Activated CD4-positive, alpha-beta T cell treated with anti-CD3 and anti-CD28 coated beads for 36 hours (primary cell): Measurements from ENCODE around the gene C6orf58. TPM values are rescaled to one million over a fixed set of nuclear protein-coding genes. Genes with fewer than 3 reads are reported as not detected.
"Not testable (repeated sequence)": the region's sequence is repeated elsewhere in the genome, so short reads cannot be mapped to it uniquely, and the experiment has no call there.

Source experiments
- ATAC-seq: fragments of 200-7000 bp; cut with Tn5 transposase; one replicate; pipeline ENCODE4 v1.10.0; 2021; ENCODE audit warnings: mild to moderate bottlenecking, moderate library complexity
- CTCF ChIA-PET: fragments of 350-600 bp; sonication (Branson Sonifier 250); formaldehyde crosslinking; loops from one replicate; lab custom pipeline; 2021; ENCODE audit warnings: antibody characterized with exemption; lab: Charles Lee
- POLR2A ChIA-PET: fragments of 350-600 bp; sonication (Branson Sonifier 250); formaldehyde crosslinking; loops from one replicate; lab custom pipeline; 2021; ENCODE audit warnings: antibody characterized with exemption, inconsistent platforms; lab: Charles Lee
- DNase-seq: peaks from one replicate; pipeline ENCODE4 v3.0.0-alpha.2; 2020
- H3K27ac Mint-ChIP-seq: one replicate; pipeline ENCODE4 v1.8.0; 2021; ENCODE audit warnings: mixed read lengths
- H3K27me3 Mint-ChIP-seq: one replicate; pipeline ENCODE4 v1.8.0; 2021; ENCODE audit warnings: mixed read lengths
- H3K36me3 Mint-ChIP-seq: one replicate; pipeline ENCODE4 v1.8.0; 2021; ENCODE audit warnings: low read depth, mixed read lengths
- H3K4me1 Mint-ChIP-seq: one replicate; pipeline ENCODE4 v1.8.0; 2021; ENCODE audit warnings: mixed read lengths
- H3K4me3 Mint-ChIP-seq: one replicate; pipeline ENCODE4 v1.8.0; 2021; ENCODE audit warnings: mild to moderate bottlenecking, moderate library complexity, mixed read lengths
- H3K9me3 Mint-ChIP-seq: one replicate; pipeline ENCODE4 v1.8.0; 2021; ENCODE audit warnings: low read depth, mixed read lengths
- intact Hi-C, 2 experiments: fragments of 100-400 bp; cut with DNase I in 1 of 2; cut with micrococcal nuclease in 1 of 2; formaldehyde crosslinking; loops; one replicate each; pipeline versions ENCODE4 v1.14.2 to v1.15.1; 2022 to 2024; cut with DNase I, micrococcal nuclease
- total RNA-seq, 2 experiments: library from RNA; stranded (reverse); gene quantifications; one replicate each; pipeline ENCODE4 v1.2.3, GENCODE V29; 2021

C6orf58 gene
- total RNA-seq, 2 experiments from 2014 or later = not detected

DNA sequence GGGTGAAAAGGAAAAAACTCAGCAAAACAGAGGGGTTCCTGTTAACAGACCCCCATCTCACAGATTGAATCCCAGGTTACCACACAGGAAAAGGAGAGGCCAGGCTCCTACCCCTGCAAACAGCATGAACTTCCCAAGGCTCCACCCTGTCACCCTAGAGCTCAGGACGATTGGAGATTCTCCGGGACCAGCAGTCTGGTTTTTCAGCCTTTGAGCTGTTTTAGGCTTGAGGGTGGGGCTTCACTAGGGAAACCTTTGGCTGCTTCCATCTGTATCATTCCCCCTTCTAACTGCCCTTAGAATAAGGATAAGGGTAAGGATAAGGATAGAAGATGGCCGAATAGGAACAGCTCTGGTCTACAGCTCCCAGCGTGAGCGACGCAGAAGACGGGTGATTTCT lies 16.0 kb downstream of the C6orf58 start:
- Mint-ChIP-seq H3K4me3 (no peak overlapping the region), H3K27ac (no peak overlapping the region), H3K36me3 (no peaks in the 10 kb centered on the region), H3K9me3 (no peaks in the 10 kb centered on the region), H3K4me1 (no peaks in the 10 kb centered on the region), H3K27me3 (no peaks in the 10 kb centered on the region)
- POLR2A ChIA-PET = no interaction called here
- no peak for ATAC-seq
- intact Hi-C loops = no loop called here
- no peak for DNase-seq
- CTCF ChIA-PET = interaction anchor here (0.5 kb wide), 1 partner anchor 1681 kb away, joined by 3 read pairs; no protein-coding TSS in a partner anchor

DNA sequence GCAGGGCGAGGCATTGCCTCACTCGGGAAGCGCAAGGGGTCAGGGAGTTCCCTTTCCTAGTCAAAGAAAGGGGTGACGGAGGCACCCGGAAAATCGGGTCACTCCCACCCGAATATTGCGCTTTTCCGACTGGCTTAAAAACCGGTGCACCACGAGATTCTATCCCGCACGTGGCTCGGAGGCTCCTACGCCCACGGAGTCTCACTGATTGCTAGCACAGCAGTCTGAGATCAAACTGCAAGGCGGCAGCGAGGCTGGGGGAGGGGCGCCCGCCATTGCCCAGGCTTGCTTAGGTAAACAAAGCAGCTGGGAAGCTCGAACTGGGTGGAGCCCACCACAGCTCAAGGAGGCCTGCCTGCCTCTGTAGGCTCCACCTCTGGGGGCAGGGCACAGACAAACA lies 16.5 kb downstream of the C6orf58 start:
- H3K27me3 Mint-ChIP-seq, POLR2A ChIA-PET, ATAC-seq, DNase-seq, intact Hi-C loops, H3K36me3 Mint-ChIP-seq, H3K27ac Mint-ChIP-seq, H3K9me3 Mint-ChIP-seq, H3K4me1 Mint-ChIP-seq, H3K4me3 Mint-ChIP-seq: not testable (repeated sequence)
- CTCF ChIA-PET = interaction anchor here (0.5 kb wide), 1 partner anchor 1681 kb away, joined by 3 read pairs; no protein-coding TSS in a partner anchor

DNA sequence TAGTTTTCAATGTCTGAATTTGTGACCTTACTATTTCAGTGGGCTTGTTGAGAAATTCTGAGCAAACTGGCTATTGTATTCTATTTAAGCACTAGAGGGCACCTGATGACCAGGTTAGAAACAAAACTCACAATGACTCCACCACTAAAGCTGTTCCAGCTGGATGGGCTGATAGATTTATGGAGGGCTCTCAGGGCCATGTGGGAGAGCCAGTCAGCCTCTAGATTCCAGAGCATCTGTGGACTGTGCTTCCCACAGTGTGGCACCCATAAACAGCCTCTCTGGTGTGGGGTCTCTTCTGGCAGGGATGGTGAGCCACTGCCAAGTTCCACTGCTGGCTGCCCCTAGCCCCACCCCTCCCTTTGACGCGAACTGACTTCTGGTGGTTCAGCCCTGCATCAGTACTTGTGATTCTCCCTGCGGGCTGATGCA lies 29.2 kb downstream of the C6orf58 start:
- intact Hi-C loops = loop anchor here in 1 of 2 experiments (1.0 to 5.0 kb wide), 2 partner anchors 722 to 1766 kb away; no protein-coding TSS in a partner anchor
- Mint-ChIP-seq H3K4me3 (no peak overlapping the region), H3K4me1 (no peaks in the 10 kb centered on the region), H3K27me3 (no peaks in the 10 kb centered on the region), H3K36me3 (no peaks in the 10 kb centered on the region), H3K9me3 (peaks cover 8% of the 10 kb centered on the region), H3K27ac (no peak overlapping the region)
- CTCF ChIA-PET = interaction anchor here (1.4 kb wide), 1 partner anchor 249 kb away, joined by 5 read pairs; no protein-coding TSS in a partner anchor
- DNase-seq (no peak), ATAC-seq (peak; percentile 44)
- POLR2A ChIA-PET = no interaction called here

- H3K27me3 Mint-ChIP-seq = no peaks in the 10 kb centered on the region
- H3K4me3 Mint-ChIP-seq = no peak overlapping the region
- intact Hi-C loops = loop anchor here in 1 of 2 experiments (5.0 kb wide), 1 partner anchor 1764 kb away; no protein-coding TSS in a partner anchor
- ATAC-seq (no peak), DNase-seq (no peak)
- H3K36me3 Mint-ChIP-seq = no peaks in the 10 kb centered on the region
- no peaks in the 10 kb centered on the region for H3K4me1 Mint-ChIP-seq
- POLR2A ChIA-PET = interaction anchor here (0.6 kb wide), 1 partner anchor 159 kb away, joined by 3 read pairs; no protein-coding TSS in a partner anchor
- H3K27ac Mint-ChIP-seq = no peak overlapping the region
- CTCF ChIA-PET = no interaction called here
- no peaks in the 10 kb centered on the region for H3K9me3 Mint-ChIP-seq
Observed at GRCh38 chr6:127608554-127609270, 31.7 kb downstream of the C6orf58 start.

DNA sequence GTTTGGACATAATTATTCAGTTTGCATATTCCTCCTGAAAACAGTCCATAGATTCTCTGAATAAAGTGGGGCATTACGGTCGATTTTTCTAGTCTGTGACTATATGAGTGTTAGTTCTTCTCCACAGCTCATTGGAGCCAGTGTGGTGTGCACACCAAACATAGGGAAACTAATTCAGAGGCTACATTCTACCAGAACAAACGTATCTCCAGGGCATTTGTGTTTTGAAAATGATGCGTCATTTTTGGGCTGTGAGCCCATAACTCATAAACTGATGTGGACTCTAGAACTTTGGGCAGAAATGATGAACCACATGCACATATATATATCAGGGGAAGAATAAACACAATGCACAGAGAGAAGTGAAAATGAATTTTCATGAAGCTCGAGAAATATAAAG lies 41.8 kb downstream of the C6orf58 start:
- no peak overlapping the region for H3K27ac Mint-ChIP-seq
- intact Hi-C loops = no loop called here
- H3K36me3 Mint-ChIP-seq = no peaks in the 10 kb centered on the region
- H3K4me3 Mint-ChIP-seq = no peak overlapping the region
- H3K27me3 Mint-ChIP-seq = no peaks in the 10 kb centered on the region
- ChIA-PET CTCF (no interaction called here), POLR2A (no interaction called here)
- ATAC-seq = no peak
- no peaks in the 10 kb centered on the region for H3K4me1 Mint-ChIP-seq
- H3K9me3 Mint-ChIP-seq = no peaks in the 10 kb centered on the region
- no peak for DNase-seq

- DNase-seq (no peak), ATAC-seq (no peak)
- CTCF ChIA-PET = interaction anchor here (0.6 kb wide), 2 partner anchors 52 to 479 kb away, joined by 3 read pairs; no protein-coding TSS in a partner anchor
- POLR2A ChIA-PET = no interaction called here
- intact Hi-C loops = no loop called here
- Mint-ChIP-seq H3K36me3 (no peaks in the 10 kb centered on the region), H3K27me3 (no peaks in the 10 kb centered on the region), H3K4me3 (no peak overlapping the region), H3K9me3 (no peaks in the 10 kb centered on the region), H3K4me1 (no peaks in the 10 kb centered on the region), H3K27ac (no peak overlapping the region)
Observed at GRCh38 chr6:127630800-127631199, 53.8 kb downstream of the C6orf58 start.

GRCh38 chr6:127634178-127634577 lies 57.2 kb downstream of the C6orf58 start:
- intact Hi-C loops = no loop called here
- Mint-ChIP-seq H3K4me1 (no peaks in the 10 kb centered on the region), H3K9me3 (no peaks in the 10 kb centered on the region), H3K27me3 (peaks cover 2% of the 10 kb centered on the region), H3K4me3 (no peak overlapping the region), H3K27ac (no peak overlapping the region), H3K36me3 (no peaks in the 10 kb centered on the region)
- POLR2A ChIA-PET = no interaction called here
- CTCF ChIA-PET = no interaction called here
- DNase-seq (no peak), ATAC-seq (no peak)

DNA sequence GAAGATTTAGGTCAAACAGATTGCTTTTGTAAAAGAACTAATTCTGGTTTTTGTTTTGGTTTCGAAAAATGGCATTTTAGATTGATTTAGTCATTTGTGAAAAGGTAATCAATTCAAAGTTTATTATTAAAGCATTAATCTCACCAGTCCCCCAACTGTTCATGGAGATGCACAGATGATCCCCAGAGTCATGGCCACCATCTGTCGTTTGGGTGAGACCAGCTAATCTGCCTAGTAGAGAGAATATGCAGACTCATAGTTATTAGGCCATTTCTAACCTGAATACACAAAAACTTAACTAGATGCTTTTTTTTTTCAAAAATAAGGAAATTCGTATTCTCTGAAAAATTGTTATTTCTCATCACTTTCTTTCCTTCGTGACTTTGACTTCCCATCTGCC lies 58.1 kb downstream of the C6orf58 start:
- ChIA-PET POLR2A (no interaction called here), CTCF (interaction anchor here (0.7 kb wide), 1 partner anchor 608 kb away, joined by 3 read pairs; no protein-coding TSS in a partner anchor)
- H3K4me1 Mint-ChIP-seq = no peaks in the 10 kb centered on the region
- DNase-seq (no peak), ATAC-seq (no peak)
- H3K36me3 Mint-ChIP-seq = no peaks in the 10 kb centered on the region
- H3K9me3 Mint-ChIP-seq = no peaks in the 10 kb centered on the region
- H3K27ac Mint-ChIP-seq = no peak overlapping the region
- H3K27me3 Mint-ChIP-seq = peaks cover 2% of the 10 kb centered on the region
- intact Hi-C loops = no loop called here
- H3K4me3 Mint-ChIP-seq = no peak overlapping the region

- Mint-ChIP-seq H3K9me3 (no peaks in the 10 kb centered on the region), H3K4me3 (no peak overlapping the region), H3K27me3 (peaks cover 4% of the 10 kb centered on the region), H3K36me3 (peaks cover 2% of the 10 kb centered on the region), H3K27ac (no peak overlapping the region), H3K4me1 (no peaks in the 10 kb centered on the region)
- POLR2A ChIA-PET = no interaction called here
- intact Hi-C loops = no loop called here
- no peak for DNase-seq
- CTCF ChIA-PET = no interaction called here
- no peak for ATAC-seq
Observed at GRCh38 chr6:127637830-127638409, 60.9 kb downstream of the C6orf58 start.

Other genes with a start within 250 kb of the C6orf58 start
- gene ECHDC1, start 233.6 kb upstream of the C6orf58 start, total RNA-seq = 10 to 100 TPM; 31.1 to 48.2 TPM
- 1 to 10 TPM; 2.6 to 2.7 TPM for gene KIAA0408, start 117.8 kb upstream of the C6orf58 start, total RNA-seq